ENCODE data around the gene CEP170.

GRCh38 chr1:243244432-243244841 is 10.6 kb downstream of the CEP170 start:
- no peak for TF ChIP-seq CTCF (IDR thresholded peaks at IDR 0.05)
- TF ChIP-seq ZFX (IDR thresholded peaks at IDR 0.05; ENCODE audit: borderline replicate concordance): no peak
